GM21717 (cell line): ENCODE results near the gene C17orf67.

Source experiments
- ATAC-seq: cut with Tn5 transposase; IDR thresholded peaks from one replicate; pipeline ENCODE4 v1.9.1; 2021; ENCODE audit warnings: mild to moderate bottlenecking, moderate library complexity; ENCODE audit not compliant: unreplicated experiment

Gene C17orf67

GRCh38 chr17:56809820-56810179 is 23.9 kb downstream of the C17orf67 start:
- no peak for ATAC-seq

- ATAC-seq: no peak
Observed at GRCh38 chr17:56809106-56809819, 24.5 kb downstream of the C17orf67 start.

GRCh38 chr17:56808503-56808902 is 25.2 kb downstream of the C17orf67 start:
- no peak for ATAC-seq

- ATAC-seq: no peak
Observed at GRCh38 chr17:56807723-56808122, 26.0 kb downstream of the C17orf67 start.

- ATAC-seq: no peak
Observed at GRCh38 chr17:56806949-56807348, 26.8 kb downstream of the C17orf67 start.

GRCh38 chr17:56804454-56804853 is 29.3 kb downstream of the C17orf67 start:
- ATAC-seq: no peak

- no peak for ATAC-seq
Observed at GRCh38 chr17:56803071-56803470, 30.6 kb downstream of the C17orf67 start.

GRCh38 chr17:56801459-56802178 is 32.1 kb downstream of the C17orf67 start:
- ATAC-seq: no peak

GRCh38 chr17:56798916-56799315 is 34.8 kb downstream of the C17orf67 start:
- ATAC-seq: no peak

- no peak for ATAC-seq
Observed at GRCh38 chr17:56796536-56796935, 37.2 kb downstream of the C17orf67 start.

- no peak for ATAC-seq
Observed at GRCh38 chr17:56795221-56795865, 38.4 kb downstream of the C17orf67 start.

GRCh38 chr17:56793957-56794356 is 39.8 kb downstream of the C17orf67 start:
- ATAC-seq: no peak

GRCh38 chr17:56793531-56793930 is 40.2 kb downstream of the C17orf67 start:
- ATAC-seq: no peak

- no peak for ATAC-seq
Observed at GRCh38 chr17:56792267-56792666, 41.5 kb downstream of the C17orf67 start.

GRCh38 chr17:56786989-56787482 is 46.7 kb downstream of the C17orf67 start:
- ATAC-seq: peak; percentile 79

- no peak for ATAC-seq
Observed at GRCh38 chr17:56785997-56786680, 47.6 kb downstream of the C17orf67 start.

- ATAC-seq: no peak
Observed at GRCh38 chr17:56785405-56785804, 48.3 kb downstream of the C17orf67 start.

GRCh38 chr17:56782338-56782737 is 51.4 kb downstream of the C17orf67 start:
- ATAC-seq: no peak

- no peak for ATAC-seq
Observed at GRCh38 chr17:56781906-56782305, 51.8 kb downstream of the C17orf67 start.

- ATAC-seq: peak; percentile 85
Observed at GRCh38 chr17:56779898-56780777, 53.6 kb downstream of the C17orf67 start.
